Measurements from ENCODE around the gene CDC25B.

The CDC25B gene

DNA sequence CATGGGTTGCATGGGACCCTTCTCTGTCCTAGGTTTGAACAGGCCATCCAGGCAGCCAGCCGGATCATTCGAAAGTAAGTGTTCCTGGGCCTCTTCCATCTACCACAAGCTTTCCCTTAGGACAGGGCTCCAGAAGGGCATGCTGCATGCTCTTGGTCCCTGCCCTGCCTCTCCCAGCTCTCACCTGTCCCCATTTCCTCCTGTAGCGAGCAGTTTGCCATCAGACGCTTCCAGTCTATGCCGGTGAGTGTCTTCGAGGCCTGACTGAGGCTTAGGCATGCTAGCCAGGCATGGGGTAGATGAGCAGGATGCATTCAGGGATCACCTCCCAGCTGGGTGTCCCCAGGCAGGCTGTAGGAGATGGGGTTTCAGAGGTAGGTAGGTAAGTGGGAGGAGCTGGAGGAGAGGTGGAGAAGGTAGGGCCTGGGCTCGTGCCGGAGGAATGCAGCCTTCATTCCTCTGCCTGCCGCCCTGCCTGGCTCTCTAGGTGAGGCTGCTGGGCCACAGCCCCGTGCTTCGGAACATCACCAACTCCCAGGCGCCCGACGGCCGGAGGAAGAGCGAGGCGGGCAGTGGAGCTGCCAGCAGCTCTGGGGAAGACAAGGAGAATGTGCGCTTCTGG is 4.3 kb downstream of the CDC25B start:
- DNase-seq (ENCODE audit: low read depth) = no peak
- TF ChIP-seq, protein P1, sequence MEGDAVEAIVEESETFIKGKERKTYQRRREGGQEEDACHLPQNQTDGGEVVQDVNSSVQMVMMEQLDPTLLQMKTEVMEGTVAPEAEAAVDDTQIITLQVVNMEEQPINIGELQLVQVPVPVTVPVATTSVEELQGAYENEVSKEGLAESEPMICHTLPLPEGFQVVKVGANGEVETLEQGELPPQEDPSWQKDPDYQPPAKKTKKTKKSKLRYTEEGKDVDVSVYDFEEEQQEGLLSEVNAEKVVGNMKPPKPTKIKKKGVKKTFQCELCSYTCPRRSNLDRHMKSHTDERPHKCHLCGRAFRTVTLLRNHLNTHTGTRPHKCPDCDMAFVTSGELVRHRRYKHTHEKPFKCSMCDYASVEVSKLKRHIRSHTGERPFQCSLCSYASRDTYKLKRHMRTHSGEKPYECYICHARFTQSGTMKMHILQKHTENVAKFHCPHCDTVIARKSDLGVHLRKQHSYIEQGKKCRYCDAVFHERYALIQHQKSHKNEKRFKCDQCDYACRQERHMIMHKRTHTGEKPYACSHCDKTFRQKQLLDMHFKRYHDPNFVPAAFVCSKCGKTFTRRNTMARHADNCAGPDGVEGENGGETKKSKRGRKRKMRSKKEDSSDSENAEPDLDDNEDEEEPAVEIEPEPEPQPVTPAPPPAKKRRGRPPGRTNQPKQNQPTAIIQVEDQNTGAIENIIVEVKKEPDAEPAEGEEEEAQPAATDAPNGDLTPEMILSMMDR (conservative IDR thresholded peaks at IDR 0.05; ENCODE audit: low read depth, low read length) = no peak
- H3K4me3 ChIP-seq (ENCODE audit: low read length) = no peak overlapping the region

GRCh38 chr20:3800878-3801260 is 4.8 kb downstream of the CDC25B start:
- no peak overlapping the region for H3K4me3 ChIP-seq (ENCODE audit: low read length)
- TF ChIP-seq, protein P1 (conservative IDR thresholded peaks at IDR 0.05; ENCODE audit: low read depth, low read length) = no peak
- no peak for DNase-seq (ENCODE audit: low read depth)

GRCh38 chr20:3801299-3801698 is 5.2 kb downstream of the CDC25B start:
- no peak overlapping the region for H3K4me3 ChIP-seq (ENCODE audit: low read length)
- DNase-seq (ENCODE audit: low read depth) = no peak
- TF ChIP-seq, protein P1 (conservative IDR thresholded peaks at IDR 0.05; ENCODE audit: low read depth, low read length) = no peak

- TF ChIP-seq, protein P1 (conservative IDR thresholded peaks at IDR 0.05; ENCODE audit: low read depth, low read length) = no peak
- no peak overlapping the region for H3K4me3 ChIP-seq (ENCODE audit: low read length)
- DNase-seq (ENCODE audit: low read depth) = no peak
These were observed 5.7 kb downstream of the CDC25B start for GRCh38 chr20:3801846-3802245.

- no peak for DNase-seq (ENCODE audit: low read depth)
- H3K4me3 ChIP-seq (ENCODE audit: low read length) = no peak overlapping the region
- TF ChIP-seq, protein P1 (conservative IDR thresholded peaks at IDR 0.05; ENCODE audit: low read depth, low read length) = no peak
These were observed 6.6 kb downstream of the CDC25B start for GRCh38 chr20:3802524-3803239.

DNA sequence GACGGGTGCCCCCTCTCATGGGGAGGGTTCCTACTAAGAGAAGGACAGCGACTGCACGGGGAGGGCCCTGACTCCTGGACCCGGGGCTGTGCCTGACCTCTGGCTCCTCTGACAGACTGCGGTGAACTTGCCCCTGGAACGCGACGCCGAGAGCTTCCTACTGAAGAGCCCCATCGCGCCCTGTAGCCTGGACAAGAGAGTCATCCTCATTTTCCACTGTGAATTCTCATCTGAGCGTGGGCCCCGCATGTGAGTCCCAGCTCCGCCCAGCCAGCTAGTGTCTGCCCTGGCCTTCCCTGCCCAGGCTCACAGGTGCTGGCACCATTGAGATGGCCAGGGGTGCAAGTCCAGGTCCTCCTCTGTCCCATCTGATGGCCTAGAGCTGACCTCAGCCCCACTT is 7.2 kb downstream of the CDC25B start:
- DNase-seq (ENCODE audit: low read depth) = no peak
- TF ChIP-seq, protein P1 (conservative IDR thresholded peaks at IDR 0.05; ENCODE audit: low read depth, low read length) = no peak

DNA sequence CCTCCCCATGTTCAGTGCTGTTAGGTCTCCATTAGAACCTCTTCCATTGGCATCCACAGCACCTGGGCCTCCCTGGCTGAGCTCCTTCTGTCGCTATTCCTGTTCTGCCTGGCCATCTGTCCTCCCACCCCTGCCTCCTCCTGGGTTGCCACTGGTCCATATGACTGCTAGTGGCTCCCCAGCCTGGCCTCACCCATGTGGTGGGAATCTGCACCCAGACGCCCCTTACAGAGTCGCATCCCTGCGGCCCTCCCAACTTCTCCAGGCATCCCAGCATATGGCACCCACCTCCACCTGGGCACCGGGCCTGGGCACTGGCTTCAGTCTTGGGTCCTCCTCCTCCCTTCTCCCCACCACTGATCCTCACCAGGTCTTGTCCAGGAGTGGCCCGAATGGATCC is 7.7 kb downstream of the CDC25B start:
- TF ChIP-seq, protein P1 (conservative IDR thresholded peaks at IDR 0.05; ENCODE audit: low read depth, low read length) = no peak
- no peak overlapping the region for H3K4me3 ChIP-seq (ENCODE audit: low read length)
- no peak for DNase-seq (ENCODE audit: low read depth)

More for the DNA sequence above, 7.2 kb downstream of the CDC25B start:
- no peak overlapping the region for H3K4me3 ChIP-seq (ENCODE audit: low read length)
